GM18502 (cell line): ENCODE data around the gene CAPN10.
"Not testable (repeated sequence)": the region's sequence is repeated elsewhere in the genome, so short reads cannot be mapped to it uniquely, and the experiment has no call there.

Experiments
- ATAC-seq: cut with Tn5 transposase; IDR thresholded peaks from one replicate; pipeline ENCODE4 v1.9.1; 2021; ENCODE audit warnings: mild to moderate bottlenecking; ENCODE audit not compliant: unreplicated experiment, poor library complexity

CAPN10 gene

GRCh38 chr2:240563231-240563630 is 23.3 kb upstream of the CAPN10 start:
- ATAC-seq = not testable (repeated sequence)

DNA sequence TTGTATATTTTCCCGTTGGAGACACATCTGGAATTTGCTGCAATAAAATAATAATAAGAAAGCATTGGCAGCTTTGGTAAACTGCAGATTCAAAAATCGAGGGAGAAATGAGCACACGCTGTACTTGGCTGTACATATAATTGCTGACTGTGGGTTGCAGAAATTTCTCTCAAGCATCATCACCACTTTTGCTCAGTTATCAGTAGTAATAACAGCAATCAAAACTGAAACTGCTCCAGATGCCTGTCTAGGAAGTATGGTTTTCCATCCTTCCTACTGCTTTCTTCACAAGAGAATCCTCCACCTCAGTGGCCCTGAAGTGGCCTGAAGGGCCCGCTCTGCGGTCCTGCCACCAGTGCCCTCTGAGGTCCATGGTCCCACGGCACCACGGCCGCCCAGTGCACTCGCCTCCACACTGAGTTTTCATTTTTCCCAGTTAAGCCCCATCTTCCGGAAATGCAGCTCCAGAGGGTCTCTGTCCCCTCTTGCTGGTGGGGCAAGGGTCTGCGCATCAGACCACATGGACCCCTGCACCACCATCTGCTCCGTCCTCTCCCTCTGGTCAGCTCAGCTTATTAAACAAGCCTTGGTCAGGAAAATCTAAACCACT is 22.5 kb upstream of the CAPN10 start:
- no peak for ATAC-seq

DNA sequence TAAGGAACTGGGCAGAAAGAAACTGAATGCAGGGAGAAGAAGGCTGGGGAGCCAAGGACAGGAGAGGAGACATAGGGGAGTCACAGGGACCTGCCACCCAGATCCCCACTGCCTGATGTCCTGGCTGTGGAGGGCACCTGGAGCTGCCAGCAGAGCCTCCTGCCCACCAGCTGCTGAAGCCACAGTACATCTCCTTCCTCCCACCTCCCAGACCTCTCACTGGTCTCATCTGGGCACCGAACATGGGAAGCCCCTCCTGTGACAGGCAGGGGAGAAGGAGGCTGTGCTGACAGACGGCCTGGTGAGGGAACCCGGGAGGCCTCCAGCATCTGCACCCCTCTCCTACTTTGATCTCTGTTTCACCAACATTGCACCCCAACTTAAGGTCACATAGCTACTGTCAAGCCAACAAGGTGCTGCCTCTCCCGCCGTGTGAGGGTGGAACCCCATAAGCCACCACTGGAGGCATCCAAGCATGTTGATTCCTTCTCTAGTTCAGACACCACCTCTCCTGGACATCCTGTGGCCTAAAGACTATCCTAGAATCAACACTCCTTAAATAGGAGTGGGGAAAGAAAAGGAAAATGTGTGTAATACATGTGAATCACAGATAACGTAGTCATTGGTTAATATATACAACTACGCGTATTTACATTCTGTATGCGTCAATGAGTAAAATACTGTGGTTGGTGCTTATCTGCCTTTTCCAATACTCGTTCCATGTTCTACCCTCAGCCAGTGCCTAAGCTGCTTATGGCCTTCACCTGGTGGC is 21.8 kb upstream of the CAPN10 start:
- ATAC-seq = no peak

DNA sequence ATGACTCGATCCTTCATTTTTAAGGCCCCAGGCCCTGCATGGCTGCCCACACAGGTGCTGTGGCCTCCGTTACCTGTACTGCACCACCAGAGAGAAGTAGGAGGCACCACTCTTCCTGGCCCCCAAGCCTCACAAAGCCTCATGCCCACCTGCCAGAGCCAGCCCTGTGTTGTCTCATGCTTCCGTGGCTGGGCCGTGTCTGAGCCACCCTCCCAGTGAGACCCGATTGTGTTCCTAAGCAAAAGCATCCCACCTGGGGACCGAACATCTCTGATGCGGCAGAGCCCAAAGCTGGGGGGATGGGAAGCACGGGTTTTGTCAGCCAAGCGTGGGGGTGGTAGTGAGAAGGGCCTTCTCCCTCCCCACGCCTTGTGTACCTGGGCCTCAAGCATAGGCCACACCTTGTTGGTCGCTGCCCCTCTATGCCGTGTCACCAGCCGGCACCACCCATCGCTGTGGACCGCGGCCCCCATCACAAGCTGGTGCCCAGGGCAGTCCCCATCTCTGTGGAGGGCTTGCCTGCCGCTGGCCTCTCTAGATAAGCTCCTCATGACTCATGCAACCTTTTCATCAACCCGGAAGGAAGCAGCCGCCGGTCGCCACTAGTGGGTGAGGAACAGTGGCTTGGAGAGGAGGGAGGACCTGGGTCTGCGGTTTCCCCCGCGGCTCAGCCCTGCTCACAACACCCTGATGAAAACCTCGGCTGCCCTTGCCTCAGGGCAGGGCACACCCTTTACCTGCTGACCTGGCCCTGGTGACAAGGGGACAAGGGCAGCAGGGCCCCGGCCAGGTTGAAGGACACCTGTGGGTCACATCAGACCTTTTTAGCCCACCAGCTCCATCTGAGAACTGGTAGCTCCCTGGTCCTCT is 21.0 kb upstream of the CAPN10 start:
- peak; percentile 33 for ATAC-seq

- peak; percentile 49 for ATAC-seq
Observed at GRCh38 chr2:240566203-240567136, 20.1 kb upstream of the CAPN10 start.

- no peak for ATAC-seq
Observed at GRCh38 chr2:240567137-240567871, 19.2 kb upstream of the CAPN10 start.

GRCh38 chr2:240567872-240568677 is 18.5 kb upstream of the CAPN10 start, which contains the start of gene RNPEPL1:
TSS of gene RNPEPL1 (plus strand) at chr2:240568484. CDS start at chr2:240568587, 103 bp downstream.
- ATAC-seq = no peak

DNA sequence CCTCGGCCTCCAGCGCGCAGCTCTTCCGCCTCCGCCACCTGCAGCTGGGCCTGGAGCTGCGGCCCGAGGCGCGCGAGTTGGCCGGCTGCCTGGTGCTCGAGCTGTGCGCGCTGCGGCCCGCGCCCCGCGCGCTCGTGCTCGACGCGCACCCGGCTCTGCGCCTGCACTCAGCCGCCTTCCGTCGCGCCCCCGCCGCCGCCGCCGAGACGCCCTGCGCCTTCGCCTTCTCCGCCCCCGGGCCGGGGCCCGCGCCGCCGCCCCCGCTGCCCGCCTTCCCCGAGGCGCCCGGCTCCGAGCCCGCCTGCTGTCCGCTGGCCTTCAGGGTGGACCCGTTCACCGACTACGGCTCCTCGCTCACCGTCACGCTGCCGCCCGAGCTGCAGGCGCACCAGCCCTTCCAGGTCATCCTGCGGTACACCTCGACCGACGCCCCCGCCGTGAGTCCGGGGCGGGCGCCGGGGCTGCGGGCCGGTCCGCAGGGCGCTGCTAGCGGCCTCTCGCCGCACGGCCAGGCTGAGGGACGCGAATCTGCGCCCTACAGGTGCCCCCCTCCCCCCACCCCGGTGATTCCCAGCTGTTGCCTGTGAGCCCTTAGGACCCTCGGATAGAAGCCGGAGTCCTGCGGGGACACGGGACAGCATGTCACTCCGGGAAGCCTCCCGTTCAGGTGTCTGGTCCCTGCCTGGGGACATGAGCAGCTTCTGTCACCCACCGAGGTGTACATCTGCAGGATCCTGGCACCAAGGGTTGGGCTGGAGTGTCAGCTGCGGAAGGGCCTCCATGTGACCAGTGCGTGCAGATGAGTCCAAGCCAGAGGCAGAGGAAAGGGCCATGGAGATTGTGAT is 17.6 kb upstream of the CAPN10 start:
- no peak for ATAC-seq

GRCh38 chr2:240569523-240569997 is 17.0 kb upstream of the CAPN10 start:
- no peak for ATAC-seq

DNA sequence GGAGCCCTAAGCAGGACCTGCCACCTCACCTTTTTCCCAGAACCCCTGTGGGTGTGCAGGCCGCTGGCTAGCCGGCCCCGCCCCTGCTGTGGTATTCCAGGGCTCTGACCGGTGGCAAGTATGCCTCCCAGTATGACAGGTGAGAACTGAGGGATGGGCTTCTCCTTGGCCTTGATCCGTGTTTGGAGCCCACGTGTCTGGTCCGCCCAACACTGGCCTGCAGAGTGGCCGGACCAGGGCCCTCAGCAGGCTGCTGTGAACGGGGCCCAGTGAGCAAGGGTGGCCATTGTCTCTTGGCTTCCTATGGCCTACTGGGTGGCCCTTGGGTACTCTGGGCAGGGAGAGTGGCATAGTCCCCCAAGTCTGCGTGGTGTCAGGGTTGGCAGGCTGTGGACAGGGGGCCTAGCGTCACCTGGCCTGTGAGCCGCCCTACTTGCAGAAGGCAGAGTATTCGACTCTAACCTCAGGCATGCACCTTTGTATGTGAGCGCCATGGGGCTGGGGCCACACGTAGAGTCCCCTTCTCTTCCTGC is 16.5 kb upstream of the CAPN10 start:
- ATAC-seq = no peak

GRCh38 chr2:240570531-240571313 is 15.8 kb upstream of the CAPN10 start:
- no peak for ATAC-seq

GRCh38 chr2:240571314-240571973 is 15.1 kb upstream of the CAPN10 start:
- no peak for ATAC-seq

- ATAC-seq = no peak
Observed at GRCh38 chr2:240572141-240573031, 14.1 kb upstream of the CAPN10 start.

DNA sequence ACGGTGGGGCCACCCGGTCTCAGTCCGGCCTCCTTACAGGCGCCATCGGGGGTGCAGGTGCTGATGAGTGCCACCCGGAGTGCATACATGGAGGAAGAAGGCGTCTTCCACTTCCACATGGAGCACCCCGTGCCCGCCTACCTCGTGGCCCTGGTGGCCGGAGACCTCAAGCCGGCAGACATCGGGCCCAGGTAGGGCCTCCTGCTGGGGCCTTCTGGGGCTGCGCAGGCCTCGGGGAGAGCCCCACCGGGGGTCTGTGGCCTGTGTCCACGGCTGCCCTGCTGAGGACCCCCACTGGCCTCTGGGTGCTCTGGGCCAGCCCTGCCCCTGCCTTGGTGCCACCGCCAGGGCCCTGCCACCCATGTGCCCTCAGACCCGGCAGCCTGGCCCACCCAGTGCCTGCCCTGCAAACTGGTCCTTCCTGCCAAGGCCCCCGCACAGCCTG is 13.4 kb upstream of the CAPN10 start:
- ATAC-seq = no peak
